Stimulated activated CD4-positive, alpha-beta T cell treated with anti-CD3 and anti-CD28 coated beads, TNF-alpha, amount 100 ng/mL, for 24 hours (primary cell): ENCODE data around the gene KRTAP10-10.
"Not testable (repeated sequence)": the region's sequence is repeated elsewhere in the genome, so short reads cannot be mapped to it uniquely, and the experiment has no call there.

ENCODE experiments used
- DNase-seq, 3 experiments: peaks; one replicate each; pipeline ENCODE4 v3.0.0-alpha.2; 2020; ENCODE audit warnings: low read depth in 3 of 3

Gene KRTAP10-10

DNA sequence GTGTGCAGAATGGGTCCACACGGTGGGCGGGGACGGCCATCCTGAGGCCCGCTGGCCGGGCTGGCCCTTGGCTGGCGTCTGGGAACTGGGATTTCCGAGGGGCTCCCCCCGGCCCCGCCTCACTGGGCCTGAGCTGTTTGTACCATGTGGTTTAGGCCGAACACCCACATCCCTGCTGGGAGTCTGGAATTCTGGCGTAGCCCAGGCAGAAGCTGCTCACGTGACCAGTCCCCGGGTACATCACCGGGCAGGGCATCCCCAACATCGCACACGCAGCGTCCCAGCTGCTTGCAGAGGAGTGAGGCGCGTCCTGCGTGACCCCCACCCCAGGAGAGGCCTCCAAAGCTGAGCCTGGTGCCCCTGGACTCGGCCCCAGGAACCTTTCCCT lies 34.7 kb upstream of the KRTAP10-10 start:
- DNase-seq, result no peak

DNA sequence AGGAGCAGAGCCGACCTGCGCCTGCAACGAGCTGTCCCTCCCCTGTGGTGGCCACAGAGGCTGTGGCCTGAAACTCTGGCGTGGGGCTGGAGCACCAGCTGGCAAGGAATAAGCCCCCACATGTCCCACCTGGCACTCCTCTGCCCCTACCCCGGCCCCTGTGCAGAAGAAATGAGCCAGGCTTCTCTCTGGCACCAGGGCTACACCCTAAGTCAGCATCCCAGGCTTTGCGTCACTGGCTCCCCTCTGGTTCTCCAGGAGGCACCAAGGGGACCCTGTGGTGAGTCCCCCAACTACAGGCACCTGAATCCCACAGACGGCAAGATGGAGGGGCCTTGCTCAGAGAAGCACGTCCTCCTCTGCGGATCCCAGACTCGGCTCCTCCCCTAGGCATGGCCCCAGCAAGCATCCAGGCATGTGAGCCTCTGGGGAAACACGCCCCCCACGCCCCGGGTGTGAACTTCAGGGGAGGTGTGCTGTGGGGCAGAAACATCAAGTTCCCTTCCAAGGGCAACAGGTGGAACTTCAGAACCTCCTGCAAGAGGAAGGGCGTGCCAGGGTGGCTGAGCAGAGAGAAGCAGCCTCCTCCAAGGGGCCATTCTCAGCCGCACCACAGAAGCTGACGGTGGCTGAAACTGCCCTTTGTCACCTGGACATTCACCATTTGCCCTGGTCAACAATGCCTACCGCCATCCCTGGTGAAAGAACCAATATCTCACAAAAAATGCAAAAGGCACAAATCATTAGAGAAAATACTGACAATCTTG lies 33.9 kb upstream of the KRTAP10-10 start:
- no peak for DNase-seq

DNA sequence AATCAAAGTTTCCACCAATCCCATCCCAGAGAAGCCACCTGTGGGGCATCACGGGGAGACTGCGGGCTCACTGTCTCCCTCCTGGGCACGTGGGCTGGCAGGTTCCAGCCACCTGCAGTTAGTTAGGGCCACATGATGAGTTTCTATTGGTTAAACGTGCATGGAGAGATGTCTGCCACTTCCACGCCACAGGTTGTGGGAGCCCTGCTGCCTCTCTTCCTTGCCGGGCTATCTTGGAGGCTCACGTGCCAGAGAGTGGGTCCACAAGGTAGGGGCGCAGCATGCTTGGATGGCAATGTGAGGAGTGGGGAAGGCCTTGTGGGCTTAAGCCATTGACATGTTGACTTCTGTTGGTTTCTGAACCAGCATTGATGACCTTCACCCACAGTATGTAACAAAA lies 33.2 kb upstream of the KRTAP10-10 start:
- no peak for DNase-seq

DNA sequence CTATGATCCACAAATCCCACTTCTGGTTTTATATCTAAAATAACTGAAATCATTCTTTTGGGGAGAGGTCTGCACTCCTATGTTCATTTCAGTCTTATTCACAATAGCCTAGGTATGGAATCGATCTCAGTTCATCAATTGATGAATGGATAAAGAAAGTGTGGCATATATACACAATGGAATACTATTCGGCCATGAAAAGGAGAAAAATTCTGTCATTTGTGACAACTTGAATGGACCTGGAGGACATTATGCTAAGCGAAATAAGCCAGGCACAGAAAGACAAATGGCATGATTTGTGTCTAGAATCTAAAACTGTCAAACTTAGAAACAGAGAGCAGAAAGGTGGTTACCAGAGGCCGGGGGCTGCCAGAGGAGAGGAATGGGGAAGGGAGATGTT lies 30.7 kb upstream of the KRTAP10-10 start:
- DNase-seq, result no peak

DNA sequence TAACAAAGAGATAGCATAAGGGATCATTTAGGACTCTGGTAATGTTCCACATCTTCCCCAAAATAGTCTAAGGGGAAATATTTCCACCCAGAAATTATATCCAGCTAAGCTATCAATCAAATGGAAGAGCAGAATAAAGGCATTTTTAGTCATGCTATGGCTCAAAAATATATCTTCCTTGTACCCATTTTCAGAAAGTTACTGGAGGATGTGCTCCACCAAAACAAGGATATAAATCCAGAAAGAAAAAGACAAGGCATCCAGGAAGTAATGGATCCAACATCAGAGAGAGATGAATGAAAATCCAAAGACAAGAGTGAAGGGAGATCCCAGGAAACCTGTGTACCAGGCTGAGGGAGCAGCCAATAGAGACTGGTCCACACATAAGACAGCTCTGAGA lies 28.0 kb upstream of the KRTAP10-10 start:
- no peak for DNase-seq

DNA sequence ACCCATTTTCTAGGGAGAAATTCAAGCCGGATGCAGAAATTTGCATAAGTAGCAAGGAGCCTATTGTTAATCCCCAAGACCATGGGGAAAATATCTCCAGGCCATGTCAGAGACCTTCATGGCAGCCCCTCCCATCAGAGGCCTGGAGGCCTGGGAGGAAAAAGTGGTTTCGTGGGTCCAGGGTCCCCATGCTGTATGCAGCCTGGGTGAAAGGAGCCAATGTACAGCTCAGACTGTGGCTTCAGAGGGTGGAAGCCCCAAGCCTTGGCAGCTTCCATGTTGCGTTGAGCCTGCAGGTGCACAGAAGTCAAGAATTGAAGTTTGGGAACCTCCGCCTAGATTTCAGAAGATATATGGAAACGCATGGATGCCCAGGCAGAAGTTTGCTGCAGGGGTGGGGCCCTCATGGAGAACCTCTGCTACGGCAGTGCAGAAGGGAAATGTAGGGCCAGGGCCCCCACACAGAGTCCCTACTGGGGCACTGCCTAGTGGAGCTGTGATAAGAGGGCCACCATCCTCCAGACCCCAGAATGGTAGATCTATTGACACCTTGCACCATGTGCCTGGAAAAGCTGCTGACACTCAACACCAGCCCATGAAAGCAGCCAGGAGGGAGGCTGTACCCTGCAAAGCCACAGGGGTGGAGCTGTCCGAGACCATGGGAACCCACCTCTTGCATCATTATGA lies 26.9 kb upstream of the KRTAP10-10 start:
- not testable (repeated sequence) for DNase-seq

- DNase-seq, result no peak
These were observed 25.6 kb upstream of the KRTAP10-10 start for GRCh38 chr21:44611551-44611950.

GRCh38 chr21:44612029-44612486 lies 25.1 kb upstream of the KRTAP10-10 start, which contains the start of gene KRTAP10-8:
Gene KRTAP10-8 (plus strand): TSS chr21:44612079. CDS start chr21:44612101, 22 bp downstream.
- DNase-seq, result no peak

GRCh38 chr21:44612669-44613229 lies 24.4 kb upstream of the KRTAP10-10 start:
- no peak for DNase-seq

DNA sequence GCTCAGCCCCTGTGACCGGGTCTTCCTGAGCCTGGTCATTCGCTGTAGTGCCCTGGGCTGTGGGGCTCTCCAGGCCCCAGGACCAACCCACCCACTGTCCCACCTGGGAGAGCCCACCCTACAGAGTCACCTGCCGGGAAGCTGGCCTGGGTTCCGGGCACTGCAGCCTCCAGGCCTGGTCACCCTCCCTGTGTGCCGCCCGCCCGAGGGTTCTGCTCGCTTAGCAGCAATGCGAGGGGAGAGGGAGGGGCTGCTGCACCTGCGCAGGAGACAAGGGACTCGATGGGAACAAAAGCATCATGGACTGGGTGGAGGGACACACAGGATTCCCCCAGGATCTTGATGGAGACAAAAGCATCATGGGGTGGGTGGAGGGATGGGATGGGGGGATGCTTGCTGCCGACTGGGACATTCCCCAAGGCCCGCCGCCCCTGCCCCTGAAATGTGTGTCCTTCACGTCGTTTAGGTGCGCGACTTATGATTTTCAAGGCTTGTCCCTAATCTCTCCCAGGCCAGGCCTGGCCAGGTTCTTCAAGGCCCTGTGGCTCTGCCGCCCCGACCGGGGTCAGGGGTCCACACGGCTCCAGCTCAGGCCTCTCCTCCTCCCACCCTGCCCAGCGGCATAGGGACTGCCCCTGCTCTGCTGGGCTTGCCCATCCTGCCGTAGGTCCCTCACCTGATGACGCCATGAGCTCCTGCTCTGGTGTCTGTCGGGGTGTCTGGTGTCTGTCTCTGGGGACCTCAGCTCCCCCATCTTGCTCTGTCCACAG lies 23.6 kb upstream of the KRTAP10-10 start:
- no peak for DNase-seq

DNA sequence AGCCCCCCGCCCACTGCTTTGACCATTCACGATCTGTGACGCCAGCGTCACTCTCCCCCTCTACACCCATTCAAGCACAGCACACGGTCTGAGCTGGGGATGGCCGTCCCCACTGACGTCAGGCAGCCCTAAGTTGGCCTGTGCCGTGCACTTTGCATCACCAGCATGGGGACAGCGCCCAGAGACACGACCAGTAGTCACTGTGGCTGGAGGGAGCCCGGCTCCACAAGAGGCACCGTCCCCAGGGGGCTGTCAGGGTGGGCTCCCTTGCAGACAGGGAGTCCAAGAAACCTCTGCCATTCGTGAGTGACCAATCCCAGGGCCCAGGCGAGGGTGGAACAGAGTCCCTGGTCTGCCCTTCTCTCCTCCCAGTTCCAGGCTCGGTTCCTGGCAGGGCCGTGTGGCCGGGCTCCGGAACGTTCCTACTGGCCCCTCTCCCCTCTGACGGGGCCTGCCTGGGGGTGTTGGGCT lies 23.0 kb upstream of the KRTAP10-10 start:
- DNase-seq, result no peak

GRCh38 chr21:44614961-44615391 lies 22.2 kb upstream of the KRTAP10-10 start:
- no peak for DNase-seq

DNA sequence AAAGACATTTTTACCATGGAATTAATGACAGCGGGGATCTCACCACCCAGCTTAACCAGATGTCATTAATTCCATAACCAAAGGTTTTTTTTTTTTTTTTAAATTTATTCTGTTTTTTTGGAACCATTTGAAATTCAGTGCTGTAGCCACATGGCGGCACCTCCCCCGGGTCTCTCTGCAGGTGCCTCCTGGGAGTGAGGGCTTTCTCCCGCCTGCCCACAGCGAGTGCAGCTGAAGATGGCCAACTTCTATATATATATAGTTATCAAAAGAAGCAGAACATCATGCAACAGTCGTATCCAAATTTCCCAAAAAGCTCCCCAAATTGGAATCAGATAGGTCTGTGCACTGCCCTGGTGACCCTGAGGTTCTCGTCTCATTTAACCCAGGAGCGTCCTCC lies 21.7 kb upstream of the KRTAP10-10 start:
- DNase-seq, result no peak

DNA sequence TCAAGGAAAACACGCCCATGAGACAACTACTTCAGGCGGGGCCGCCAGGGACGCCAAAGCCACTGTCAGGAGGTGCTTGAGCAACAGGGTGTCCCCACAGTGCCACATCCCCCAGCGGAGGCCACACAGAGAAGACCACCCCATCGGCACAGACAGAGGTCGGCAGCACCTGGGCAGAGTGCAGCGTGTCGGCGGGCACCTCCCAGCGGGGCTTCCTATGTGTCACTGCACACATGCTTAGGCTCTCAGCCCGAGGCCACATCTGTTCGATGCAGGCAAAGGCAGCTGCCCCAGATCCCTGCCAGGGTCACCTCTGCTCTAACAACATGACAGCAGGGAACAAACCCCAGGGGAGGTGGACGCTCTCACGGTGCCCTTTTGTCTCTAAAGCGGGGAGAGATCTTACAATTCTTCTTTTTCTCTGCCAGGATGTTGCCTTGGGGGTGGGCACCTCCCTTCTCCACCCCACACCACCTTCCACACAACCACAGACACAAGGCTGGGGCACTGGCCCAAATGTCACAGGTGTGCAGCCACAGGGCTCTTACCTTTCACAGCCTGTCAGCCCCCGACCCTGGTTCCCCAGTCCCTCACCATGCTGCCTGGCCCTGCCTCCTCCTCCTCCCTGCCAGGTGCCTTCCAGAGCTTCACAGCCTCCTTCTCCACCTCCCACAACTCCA lies 21.1 kb upstream of the KRTAP10-10 start:
- no peak for DNase-seq

GRCh38 chr21:44616591-44616926 lies 20.6 kb upstream of the KRTAP10-10 start:
- no peak for DNase-seq

DNA sequence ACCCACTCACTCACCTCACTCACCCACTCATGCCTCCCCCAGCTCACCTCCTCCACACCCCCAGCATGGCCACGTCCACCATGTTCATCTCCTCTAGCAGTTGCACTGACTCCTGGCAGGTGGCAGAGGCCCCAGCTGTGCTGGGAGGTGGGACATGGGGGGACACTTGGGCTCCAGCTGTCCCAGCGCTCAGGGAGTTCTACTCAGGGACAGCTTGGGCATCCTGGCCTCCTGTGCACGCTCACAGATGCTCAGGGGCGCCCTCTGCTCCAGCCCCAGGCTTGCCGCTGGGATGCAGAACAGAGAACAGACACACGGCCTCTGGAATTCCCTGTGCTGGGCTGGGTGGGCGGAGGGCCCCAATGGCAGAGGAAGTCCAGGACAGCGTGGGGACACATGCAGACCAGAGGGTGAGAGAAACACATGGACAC lies 20.1 kb upstream of the KRTAP10-10 start:
- DNase-seq, result no peak

DNA sequence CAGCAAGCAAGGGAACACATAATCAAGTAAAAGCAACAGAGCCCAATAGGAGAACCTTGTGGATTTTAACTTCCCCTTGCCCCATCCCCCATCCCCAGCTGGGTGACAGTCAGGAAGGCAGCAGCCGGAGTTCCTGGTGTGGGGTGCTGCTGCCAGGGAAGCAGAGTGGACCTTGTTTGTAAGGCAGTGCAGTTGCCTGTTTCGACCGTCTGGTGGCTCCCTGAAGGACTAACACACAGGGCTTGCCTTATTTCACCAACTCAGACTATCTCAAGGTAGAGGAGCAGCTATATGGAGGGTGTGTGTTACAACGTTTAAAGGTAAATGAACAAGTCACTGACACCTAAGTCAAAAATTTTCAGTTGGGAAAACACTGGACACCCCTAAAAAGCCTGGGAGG lies 18.7 kb upstream of the KRTAP10-10 start:
- DNase-seq, result no peak

GRCh38 chr21:44618909-44619308 lies 18.2 kb upstream of the KRTAP10-10 start:
- DNase-seq, result peak; percentile 21 to 34 (median 21)

DNA sequence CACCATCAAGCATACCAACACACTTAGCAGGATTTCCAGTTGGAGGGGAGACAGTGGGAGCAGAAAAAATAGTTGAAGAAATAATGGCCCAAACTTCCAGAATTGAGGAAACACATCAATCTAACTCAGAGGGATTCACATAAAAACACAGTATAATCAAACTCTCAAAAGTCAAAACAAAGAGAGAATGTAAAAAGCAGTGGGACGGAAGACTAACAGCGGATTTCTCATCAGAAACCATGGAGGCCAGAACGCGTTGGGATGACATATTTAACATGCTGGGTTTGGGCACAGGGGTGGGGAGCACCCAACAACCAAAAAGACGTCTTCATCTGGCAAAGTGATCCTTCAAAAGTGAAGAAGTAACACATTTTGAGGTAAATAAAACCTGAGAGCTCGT lies 17.3 kb upstream of the KRTAP10-10 start:
- DNase-seq, result no peak

DNA sequence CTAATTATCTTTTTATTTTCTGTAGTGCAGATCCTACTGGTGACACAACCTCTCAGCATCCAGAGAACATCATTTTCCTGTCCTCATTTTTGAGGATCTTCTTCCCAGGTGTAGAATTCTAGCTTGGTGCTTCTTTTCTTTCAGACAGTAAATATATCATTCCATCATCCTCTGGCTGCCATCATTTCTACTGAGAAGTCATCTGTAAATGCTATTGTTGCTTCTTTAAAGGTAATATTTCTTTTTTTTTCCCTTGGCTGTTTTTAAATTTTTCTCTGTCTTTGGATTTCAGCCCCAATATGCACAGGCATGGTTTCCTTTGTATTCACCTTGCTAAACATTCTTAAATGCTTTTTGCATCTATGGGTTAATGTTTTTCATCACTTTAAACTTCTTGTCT lies 13.6 kb upstream of the KRTAP10-10 start:
- DNase-seq, result no peak

GRCh38 chr21:44625756-44626155 lies 11.4 kb upstream of the KRTAP10-10 start:
- no peak for DNase-seq
